ENCODE measurements around the gene FKBP11. TPM values are rescaled to one million over a fixed set of nuclear protein-coding genes. Genes with fewer than 3 reads are reported as not detected.

FKBP11 gene
- total RNA-seq, 1 experiment from 2014 or later: 18.5 TPM

GRCh38 chr12:48954061-48954460, 28.8 kb upstream of the FKBP11 start:
- Histone ChIP-seq H3K4me3 (replicated peaks in 1 of 2; ENCODE audit: low read depth in 1 of 2, low read length in 2 of 2) (no peak overlapping the region), H3K4me2 (ENCODE audit: low read length) (no peak overlapping the region), H2AFZ (ENCODE audit: low read depth, low read length, poor library complexity, severe bottlenecking) (no peak overlapping the region), H4K20me1 (ENCODE audit: insufficient read depth) (peaks cover 13% of the 10 kb centered on the region; the same call in 1 of the 2 replicates), H3K27me3 (ENCODE audit: insufficient read depth, low read length) (no peaks in the 10 kb centered on the region), H3K36me3 (ENCODE audit: control insufficient read depth in 1 of 2, insufficient read depth in 2 of 2, low read length in 2 of 2) (peaks cover 16 to 32% of the 10 kb centered on the region in 2 experiments), H3K27ac (ENCODE audit: low read depth, low read length) (no peak overlapping the region), H3K9me2 (ENCODE audit: insufficient read depth) (no peaks in the 10 kb centered on the region), H3K9me3 (ENCODE audit: control insufficient read depth in 1 of 2, insufficient read depth in 1 of 2, low read depth in 1 of 2, low read length in 2 of 2) (no peaks in the 10 kb centered on the region), H3K4me1 (ENCODE audit: control insufficient read depth in 1 of 2, insufficient read depth in 2 of 2, low read length in 2 of 2) (peaks cover 3 to 14% of the 10 kb centered on the region in 2 experiments), H3K9ac (ENCODE audit: low read length) (no peak overlapping the region), H3K79me2 (ENCODE audit: insufficient read depth, low read length) (peaks cover 75% of the 10 kb centered on the region)
- DNase-seq (ENCODE audit: low read depth, low spot score) (no peak), ATAC-seq (no peak)
- no TSS peak for BruUV-seq (replicated peaks)
- TF ChIP-seq JUND (IDR thresholded peaks at IDR 0.05) (no peak), ATF3 (IDR thresholded peaks at IDR 0.05) (no peak), POLR2A (IDR thresholded peaks at IDR 0.05; ENCODE audit: borderline replicate concordance, extremely low read depth, insufficient read depth, insufficient read length) (no peak), REST (IDR thresholded peaks at IDR 0.05; ENCODE audit: low read depth) (no peak), CBX3 (IDR thresholded peaks at IDR 0.05; ENCODE audit: low read depth) (no peak), ZFX (IDR thresholded peaks at IDR 0.05) (no peak), EZH2 (IDR thresholded peaks at IDR 0.05) (no peak), SRF (IDR thresholded peaks at IDR 0.05; ENCODE audit: low read depth) (no peak), CEBPB (IDR thresholded peaks at IDR 0.05; ENCODE audit: low read depth) (no peak), ZBTB33 (IDR thresholded peaks at IDR 0.05; ENCODE audit: extremely low read depth, insufficient replicate concordance, low read length) (no peak), ZNF274 (IDR thresholded peaks at IDR 0.05; ENCODE audit: low read depth, low read length) (no peak), EZH2phosphoT487 (IDR thresholded peaks at IDR 0.05; ENCODE audit: borderline replicate concordance) (no peak)
- CTCF ChIA-PET: no interaction called here
- POLR2A ChIA-PET: no interaction called here
- RAD21 ChIA-PET (ENCODE audit: low non-redundant PET in 1 of 2, low total read pairs in 2 of 2, uncharacterized antibody in 2 of 2, unreplicated experiment in 2 of 2): no interaction called here
- intact Hi-C loops (cut with micrococcal nuclease): no loop called here
